A673 (cell line): Measurements from ENCODE around the gene TCHP. TPM values are rescaled to one million over a fixed set of nuclear protein-coding genes. Genes with fewer than 3 reads are reported as not detected.

ENCODE experiments used
- BruUV-seq: library from RNA; stranded (reverse); fragments of 400-500 nt; replicated peaks from 2 replicates; lab custom pipeline; 2021; lab: Mats Ljungman, UMichigan
- CTCF ChIA-PET: fragments of 300-600 bp; sonication (Branson Sonifier 250); formaldehyde crosslinking; loops from one replicate; lab custom pipeline; 2022; ENCODE audit warnings: antibody characterized with exemption; lab: Charles Lee
- POLR2A ChIA-PET: fragments of 300-600 bp; sonication (Branson Sonifier 250); formaldehyde crosslinking; loops from one replicate; lab custom pipeline; 2022; ENCODE audit warnings: antibody characterized with exemption; ENCODE audit not compliant: low non-redundant PET; lab: Charles Lee
- DNase-seq: peaks from one replicate; pipeline ENCODE4 v3.0.0-alpha.2; 2015; ENCODE audit warnings: low spot score
- H3K27ac ChIP-seq: fragments of 200-600 bp; sonication (generic); 2 replicates; pipeline ENCODE4 v1.5.1; 2016; ENCODE audit warnings: mixed run types, low read depth, mild to moderate bottlenecking, mixed read lengths, antibody characterized with exemption, low read length; ENCODE audit not compliant: poor library complexity, severe bottlenecking
- H3K27me3 ChIP-seq: fragments of 200-600 bp; sonication (generic); replicated peaks from 2 replicates; pipeline ENCODE4 v1.6.1; 2017; ENCODE audit warnings: mixed run types, low read depth, mild to moderate bottlenecking, mixed read lengths, antibody characterized with exemption, low read length; ENCODE audit not compliant: insufficient read depth, poor library complexity
- H3K36me3 ChIP-seq: fragments of 200-600 bp; sonication (generic); 2 replicates; pipeline ENCODE4 v1.6.1; 2016; ENCODE audit warnings: mixed run types, mild to moderate bottlenecking, mixed read lengths, antibody characterized with exemption, low read length; ENCODE audit not compliant: insufficient read depth, poor library complexity, severe bottlenecking
- H3K4me1 ChIP-seq: fragments of 200-600 bp; sonication (generic); 2 replicates; pipeline ENCODE4 v1.6.1; 2017; ENCODE audit warnings: mixed run types, mild to moderate bottlenecking, mixed read lengths, antibody characterized with exemption, low read length; ENCODE audit not compliant: insufficient read depth, poor library complexity, severe bottlenecking
- H3K4me3 ChIP-seq: fragments of 200-600 bp; sonication (generic); 2 replicates; pipeline ENCODE4 v1.5.1; 2016; ENCODE audit warnings: low read depth, mixed run types, mild to moderate bottlenecking, mixed read lengths, low read length; ENCODE audit not compliant: poor library complexity, severe bottlenecking
- H3K9me3 ChIP-seq: fragments of 200-600 bp; sonication (generic); 2 replicates; pipeline ENCODE4 v1.6.1; 2016; ENCODE audit warnings: mixed run types, low read depth, mild to moderate bottlenecking, mixed read lengths, antibody characterized with exemption, low read length; ENCODE audit not compliant: poor library complexity, severe bottlenecking
- CTCF ChIP-seq: fragments of 300-800, 200-600 bp; sonication (generic); conservative IDR thresholded peaks from 2 replicates; pipeline ENCODE4 v1.5.1; 2017; ENCODE audit warnings: low read depth, mild to moderate bottlenecking, antibody characterized with exemption, low read length, moderate library complexity, mixed read lengths
- EZH2 ChIP-seq: fragments of 200-600 bp; sonication (generic); IDR thresholded peaks from 2 replicates; pipeline ENCODE4 v1.6.1; 2017; ENCODE audit warnings: borderline replicate concordance, low read depth, mild to moderate bottlenecking, mixed read lengths, antibody characterized with exemption, low read length; ENCODE audit not compliant: poor library complexity, severe bottlenecking
- intact Hi-C: fragments of 100-400 bp; cut with micrococcal nuclease; formaldehyde crosslinking; loops from one replicate; pipeline ENCODE4 v1.10.0; 2022; ENCODE audit not compliant: unreplicated experiment
- total RNA-seq: library from RNA; stranded (reverse); gene quantifications from 2 replicates; pipeline ENCODE4 v1.2.3, GENCODE V29; 2021

TCHP gene
- total RNA-seq, 1 experiment from 2014 or later, result 40.4 TPM

GRCh38 chr12:109864916-109865315, 35.2 kb upstream of the TCHP start:
- no peak overlapping the region for H3K27ac ChIP-seq
- no peaks in the 10 kb centered on the region for H3K36me3 ChIP-seq
- ChIA-PET POLR2A (no interaction called here), CTCF (no interaction called here)
- no peaks in the 10 kb centered on the region for H3K4me1 ChIP-seq
- no peaks in the 10 kb centered on the region for H3K9me3 ChIP-seq
- no TSS peak for BruUV-seq
- H3K4me3 ChIP-seq, result no peak overlapping the region
- intact Hi-C loops, result no loop called here
- no peaks in the 10 kb centered on the region for H3K27me3 ChIP-seq
- no peak for DNase-seq
- TF ChIP-seq EZH2 (no peak), CTCF (no peak)

GRCh38 chr12:109868182-109869051, 31.7 kb upstream of the TCHP start:
- no peaks in the 10 kb centered on the region for H3K9me3 ChIP-seq
- H3K27me3 ChIP-seq, result no peaks in the 10 kb centered on the region
- H3K27ac ChIP-seq, result no peak overlapping the region
- H3K4me3 ChIP-seq, result no peak overlapping the region
- POLR2A ChIA-PET, result no interaction called here
- no peaks in the 10 kb centered on the region for H3K4me1 ChIP-seq
- TF ChIP-seq CTCF (no peak), EZH2 (no peak)
- BruUV-seq, result no TSS peak
- intact Hi-C loops, result no loop called here
- H3K36me3 ChIP-seq, result no peaks in the 10 kb centered on the region
- CTCF ChIA-PET, result no interaction called here
- DNase-seq, result no peak

GRCh38 chr12:109870648-109871047, 29.4 kb upstream of the TCHP start:
- Histone ChIP-seq H3K27ac (no peak overlapping the region), H3K4me1 (no peaks in the 10 kb centered on the region), H3K27me3 (no peaks in the 10 kb centered on the region), H3K4me3 (no peak overlapping the region), H3K9me3 (no peaks in the 10 kb centered on the region), H3K36me3 (no peaks in the 10 kb centered on the region)
- no peak for TF ChIP-seq CTCF
- no peak for TF ChIP-seq EZH2
- BruUV-seq, result no TSS peak
- POLR2A ChIA-PET, result interaction anchor here (0.6 kb wide), 1 partner anchor 425 kb away, joined by 3 read pairs; no protein-coding TSS in a partner anchor
- CTCF ChIA-PET, result no interaction called here
- no peak for DNase-seq
- intact Hi-C loops, result no loop called here
